ENCODE data around the gene UNC13B.

Gene UNC13B

GRCh38 chr9:35448496-35448895 lies 286.7 kb downstream of the UNC13B start:
- FAIRE-seq, result no peak

- no peak for FAIRE-seq
Measured at GRCh38 chr9:35452481-35452880, 290.7 kb downstream of the UNC13B start.

GRCh38 chr9:35453786-35454185 lies 292.0 kb downstream of the UNC13B start:
- FAIRE-seq, result no peak

Measured in islet of Langerhans (tissue), 1 donor.